NAMALWA (cell line): Measurements from ENCODE around the gene JSRP1.

Source experiments
- DNase-seq: peaks from one replicate; pipeline ENCODE4 v3.0.0-alpha.2; 2015; ENCODE audit warnings: low spot score

JSRP1 gene

GRCh38 chr19:2216361-2217225 is 39.6 kb downstream of the JSRP1 start:
- DNase-seq, result no peak

- no peak for DNase-seq
These were observed 40.9 kb downstream of the JSRP1 start for GRCh38 chr19:2215281-2215751.

- DNase-seq, result no peak
These were observed 42.0 kb downstream of the JSRP1 start for GRCh38 chr19:2214251-2214650.

GRCh38 chr19:2213799-2214198 is 42.4 kb downstream of the JSRP1 start:
- DNase-seq, result no peak

GRCh38 chr19:2212861-2213711 is 43.1 kb downstream of the JSRP1 start:
- no peak for DNase-seq

GRCh38 chr19:2210987-2211740 is 45.1 kb downstream of the JSRP1 start:
- no peak for DNase-seq

GRCh38 chr19:2210206-2210605 is 46.0 kb downstream of the JSRP1 start:
- no peak for DNase-seq

GRCh38 chr19:2209408-2209807 is 46.8 kb downstream of the JSRP1 start:
- no peak for DNase-seq

GRCh38 chr19:2208975-2209374 is 47.2 kb downstream of the JSRP1 start:
- no peak for DNase-seq

- DNase-seq, result peak; percentile 50
These were observed 48.0 kb downstream of the JSRP1 start for GRCh38 chr19:2207991-2208860.

GRCh38 chr19:2207008-2207407 is 49.2 kb downstream of the JSRP1 start:
- DNase-seq, result no peak

GRCh38 chr19:2202366-2202765 is 53.9 kb downstream of the JSRP1 start:
- DNase-seq, result no peak
